Stimulated activated naive B cell treated with anti-CD40 and anti-IgM and Interleukin-4, amounts not matched to agents 10 μg/mL and 1 μg/mL and 100 μg/mL, for 72 hours (primary cell): ENCODE data around the gene PNMT.

Experiments
- ATAC-seq, 2 donors: fragments of 150-1000 bp; cut with Tn5 transposase; replicated peaks; 2 replicates each; pipeline ENCODE4 v1.10.0; 2021; ENCODE audit warnings: moderate library complexity in 1 of 2
- DNase-seq: peaks from one replicate; pipeline ENCODE4 v3.0.0; 2021
- H3K27ac Mint-ChIP-seq: one replicate; pipeline ENCODE4 v1.8.0; 2022; ENCODE audit warnings: mild to moderate bottlenecking, mixed read lengths
- H3K27me3 Mint-ChIP-seq, 2 donors: one replicate each; pipeline ENCODE4 v1.8.0; 2022; ENCODE audit warnings: mixed read lengths in 2 of 2
- H3K36me3 Mint-ChIP-seq, 2 donors: one replicate each; pipeline ENCODE4 v1.8.0; 2022; ENCODE audit warnings: mixed read lengths in 2 of 2, mild to moderate bottlenecking in 1 of 2
- H3K4me1 Mint-ChIP-seq, 2 donors: one replicate each; pipeline ENCODE4 v1.8.0; 2022; ENCODE audit warnings: mixed read lengths in 2 of 2, mild to moderate bottlenecking in 1 of 2
- H3K4me3 Mint-ChIP-seq, 2 donors: one replicate each; pipeline ENCODE4 v1.8.0; 2022; ENCODE audit warnings: mild to moderate bottlenecking in 2 of 2, mixed read lengths in 2 of 2, moderate library complexity in 1 of 2
- H3K9me3 Mint-ChIP-seq, 2 donors: one replicate each; pipeline ENCODE4 v1.8.0; 2022; ENCODE audit warnings: mixed read lengths in 2 of 2, mild to moderate bottlenecking in 1 of 2

The PNMT gene, protein sequence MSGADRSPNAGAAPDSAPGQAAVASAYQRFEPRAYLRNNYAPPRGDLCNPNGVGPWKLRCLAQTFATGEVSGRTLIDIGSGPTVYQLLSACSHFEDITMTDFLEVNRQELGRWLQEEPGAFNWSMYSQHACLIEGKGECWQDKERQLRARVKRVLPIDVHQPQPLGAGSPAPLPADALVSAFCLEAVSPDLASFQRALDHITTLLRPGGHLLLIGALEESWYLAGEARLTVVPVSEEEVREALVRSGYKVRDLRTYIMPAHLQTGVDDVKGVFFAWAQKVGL

DNA sequence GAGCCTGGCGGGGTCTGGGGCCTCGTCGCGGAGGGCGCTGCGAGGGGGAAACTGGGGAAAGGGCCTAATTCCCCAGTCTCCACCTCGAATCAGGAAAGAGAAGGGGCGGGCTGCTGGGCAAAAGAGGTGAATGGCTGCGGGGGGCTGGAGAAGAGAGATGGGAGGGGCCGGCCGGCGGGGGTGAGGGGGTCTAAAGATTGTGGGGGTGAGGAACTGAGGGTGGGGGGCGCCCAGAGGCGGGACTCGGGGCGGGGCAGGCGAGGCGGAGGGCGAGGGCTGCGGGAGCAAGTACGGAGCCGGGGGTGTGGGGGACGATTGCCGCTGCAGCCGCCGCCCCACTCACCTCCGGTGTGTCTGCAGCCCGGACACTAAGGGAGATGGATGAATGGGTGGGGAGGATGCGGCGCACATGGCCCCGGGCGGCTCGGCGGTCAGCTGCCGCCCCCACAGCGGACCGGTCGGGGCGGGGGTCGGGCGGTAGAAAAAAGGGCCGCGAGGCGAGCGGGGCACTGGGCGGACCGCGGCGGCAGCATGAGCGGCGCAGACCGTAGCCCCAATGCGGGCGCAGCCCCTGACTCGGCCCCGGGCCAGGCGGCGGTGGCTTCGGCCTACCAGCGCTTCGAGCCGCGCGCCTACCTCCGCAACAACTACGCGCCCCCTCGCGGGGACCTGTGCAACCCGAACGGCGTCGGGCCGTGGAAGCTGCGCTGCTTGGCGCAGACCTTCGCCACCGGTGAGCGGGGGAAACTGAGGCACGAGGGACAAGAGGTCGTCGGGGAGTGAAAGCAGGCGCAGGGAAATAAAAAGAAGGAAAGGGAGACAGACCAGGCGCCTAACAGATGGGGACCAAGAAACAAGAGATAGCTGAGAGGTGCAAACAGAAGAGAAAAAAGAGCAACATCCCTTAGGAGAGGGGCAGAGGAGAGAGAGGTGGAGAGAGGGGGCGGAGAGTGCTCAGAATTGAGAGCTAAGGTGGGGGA, at the start of gene PNMT:
Gene PNMT, plus strand, starts transcription at position 509 of the 980 bp plus-strand sequence. Its CDS starts 23 bp downstream, at position 532.
- DNase-seq (peak; percentile 52), ATAC-seq (peak; percentile 71 to 77)
- Mint-ChIP-seq H3K27ac (peak within 1 kb of the TSS; percentile 84), H3K27me3 (peaks cover 10 to 28% of the 10 kb centered on the region in 2 donors), H3K4me3 (peak within 1 kb of the TSS; percentile 61 to 85), H3K9me3 (no peaks in the 10 kb centered on the region), H3K36me3 (peaks cover 11% of the 10 kb centered on the region in 2 donors), H3K4me1 (peaks cover 37 to 77% of the 10 kb centered on the region in 2 donors)

DNA sequence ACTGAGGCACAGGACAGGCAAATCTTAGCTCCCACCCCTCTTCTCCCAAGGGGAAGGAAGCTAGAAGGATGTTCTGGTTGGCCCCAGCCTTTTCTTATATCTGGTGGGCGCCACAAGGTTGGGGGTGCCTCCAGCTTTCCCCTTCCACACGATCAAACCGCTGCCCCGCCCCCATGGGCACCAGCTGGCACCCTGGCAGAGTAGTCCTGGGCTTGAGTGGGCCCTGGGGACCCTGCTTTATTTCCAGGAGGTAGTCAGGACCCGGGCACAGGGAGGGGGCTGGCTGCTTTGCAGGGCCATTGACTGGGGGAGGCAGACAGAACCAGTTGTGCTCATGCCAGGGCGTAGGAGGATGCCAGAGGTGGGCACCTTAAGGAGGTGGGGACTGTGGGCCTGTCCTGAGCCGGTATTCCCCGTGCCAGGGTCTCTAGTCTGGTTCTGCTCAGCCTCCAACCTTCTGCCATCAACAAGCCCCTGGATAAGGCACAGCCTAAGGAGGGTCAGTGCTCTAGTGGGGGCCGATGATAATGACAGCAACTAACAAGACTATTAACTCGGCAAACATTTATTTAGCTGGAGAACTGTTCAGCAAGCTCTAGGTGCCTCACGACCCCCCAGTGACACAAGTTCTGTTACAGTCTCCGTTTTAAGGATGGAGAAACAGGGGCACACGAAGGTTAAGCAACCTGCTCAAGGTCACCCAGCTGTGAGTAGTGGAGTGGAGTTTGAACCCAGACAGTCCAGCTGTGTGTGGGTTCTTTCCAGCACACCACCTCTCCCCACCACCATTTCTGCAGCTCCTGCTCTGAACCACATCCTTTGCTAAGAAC, 49.1 kb upstream of the PNMT start:
- Mint-ChIP-seq H3K27ac (peak overlapping the region; percentile 31), H3K36me3 (peaks cover 0 to 1% of the 10 kb centered on the region in 2 donors), H3K4me3 (no peak overlapping the region), H3K9me3 (no peaks in the 10 kb centered on the region), H3K4me1 (peaks cover 23 to 52% of the 10 kb centered on the region in 2 donors), H3K27me3 (peaks cover 18 to 24% of the 10 kb centered on the region in 2 donors)
- no peak for ATAC-seq
- DNase-seq = no peak

DNA sequence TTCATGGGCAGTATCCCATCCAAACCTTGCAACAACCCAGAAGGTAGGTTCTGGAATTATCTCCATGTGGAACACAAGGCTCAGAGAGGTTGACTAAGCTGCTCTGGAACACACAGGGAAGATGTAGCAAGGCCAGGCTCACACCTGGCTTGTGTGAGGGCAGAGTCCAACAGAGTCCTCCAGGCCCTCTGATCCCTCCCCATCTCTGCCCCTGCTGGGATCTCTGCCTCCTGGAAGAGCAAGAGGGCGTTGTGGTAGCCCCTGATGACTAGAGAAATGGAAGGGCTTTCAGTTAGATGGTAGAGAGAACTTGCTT, 48.5 kb upstream of the PNMT start:
- H3K27ac Mint-ChIP-seq = no peak overlapping the region
- peaks cover 0 to 1% of the 10 kb centered on the region in 2 donors for H3K36me3 Mint-ChIP-seq
- ATAC-seq (no peak), DNase-seq (no peak)
- peaks cover 23 to 53% of the 10 kb centered on the region in 2 donors for H3K4me1 Mint-ChIP-seq
- no peak overlapping the region for H3K4me3 Mint-ChIP-seq
- no peaks in the 10 kb centered on the region for H3K9me3 Mint-ChIP-seq
- peaks cover 17 to 23% of the 10 kb centered on the region in 2 donors for H3K27me3 Mint-ChIP-seq

DNA sequence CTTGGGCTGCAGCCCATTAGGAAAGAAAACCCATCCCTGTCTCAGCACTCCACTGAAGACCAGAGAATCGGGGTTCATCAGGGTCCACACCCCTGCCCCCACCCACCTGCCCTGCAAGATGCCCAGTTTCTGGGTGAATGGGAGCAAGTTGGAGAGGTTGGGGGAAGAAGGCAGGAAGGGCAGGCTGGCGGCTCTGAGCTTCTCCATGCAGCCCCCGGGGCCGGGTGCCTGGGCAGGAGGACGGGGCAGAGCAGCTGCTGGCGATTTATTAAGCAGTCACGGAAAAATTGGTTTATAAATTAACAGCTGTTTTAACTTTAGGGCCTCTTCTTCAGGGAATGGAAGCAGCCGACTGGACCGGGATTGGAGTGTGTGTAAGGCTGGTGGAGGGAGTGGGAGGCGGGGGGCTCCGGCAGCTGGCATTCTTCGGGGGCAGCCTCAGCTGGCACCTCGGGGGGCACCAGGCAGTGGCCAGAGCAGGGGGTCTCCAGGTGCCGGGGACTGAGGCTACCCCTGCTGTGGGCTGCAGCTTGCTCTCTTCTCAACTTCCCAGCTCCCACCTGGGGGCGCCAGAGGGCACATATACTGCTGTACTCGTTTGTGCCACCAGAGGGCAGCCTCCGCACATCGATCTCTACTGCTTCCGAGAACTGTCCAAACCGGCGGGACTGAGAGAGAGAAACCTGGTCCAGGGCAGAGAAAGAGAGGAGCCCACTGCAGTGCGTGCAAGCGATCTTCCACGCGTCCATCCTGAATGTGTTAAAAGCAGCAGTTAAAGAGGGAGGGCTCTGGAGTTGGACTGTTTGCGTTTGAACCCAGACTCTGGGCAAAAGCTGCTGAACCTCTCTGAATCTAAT, 46.5 kb upstream of the PNMT start:
- peak; percentile 66 for ATAC-seq
- DNase-seq = peak; percentile 79
- no peaks in the 10 kb centered on the region for H3K9me3 Mint-ChIP-seq
- peak overlapping the region; percentile 76 for H3K4me3 Mint-ChIP-seq
- H3K36me3 Mint-ChIP-seq = peaks cover 0 to 2% of the 10 kb centered on the region in 2 donors
- peaks cover 25 to 54% of the 10 kb centered on the region in 2 donors for H3K4me1 Mint-ChIP-seq
- peak overlapping the region; percentile 89 for H3K27ac Mint-ChIP-seq
- H3K27me3 Mint-ChIP-seq = peaks cover 24 to 26% of the 10 kb centered on the region in 2 donors

DNA sequence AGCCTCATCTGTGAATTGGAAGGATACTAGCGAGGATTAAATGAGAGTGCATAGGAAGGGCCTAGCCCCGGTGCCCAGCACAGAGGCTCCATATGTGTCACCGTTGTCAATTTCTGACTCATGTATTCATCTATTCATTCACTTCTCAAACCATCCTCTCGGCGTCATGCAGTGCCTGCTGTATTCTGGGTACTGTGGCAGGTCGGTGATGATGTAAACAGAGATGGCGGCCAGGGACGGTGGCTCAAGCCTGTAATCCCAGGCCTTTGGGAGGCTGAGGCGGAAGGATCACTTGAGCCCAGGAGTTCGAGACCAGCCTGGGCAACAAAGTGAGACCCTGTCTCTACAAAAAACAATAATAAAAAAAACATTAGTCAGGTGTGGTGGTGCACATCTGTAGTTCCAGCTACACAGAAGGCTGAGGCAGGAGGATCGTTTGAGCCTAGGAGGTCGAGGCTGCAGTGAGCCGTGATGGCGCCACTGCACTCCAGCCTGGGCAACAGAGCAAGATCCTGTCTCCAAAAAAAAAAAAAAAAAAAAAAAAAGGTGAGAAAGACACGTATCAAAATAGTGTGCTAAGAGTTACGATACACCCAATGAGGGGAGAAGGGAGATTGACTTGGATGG, 45.8 kb upstream of the PNMT start:
- H3K27me3 Mint-ChIP-seq = peaks cover 27 to 29% of the 10 kb centered on the region in 2 donors

DNA sequence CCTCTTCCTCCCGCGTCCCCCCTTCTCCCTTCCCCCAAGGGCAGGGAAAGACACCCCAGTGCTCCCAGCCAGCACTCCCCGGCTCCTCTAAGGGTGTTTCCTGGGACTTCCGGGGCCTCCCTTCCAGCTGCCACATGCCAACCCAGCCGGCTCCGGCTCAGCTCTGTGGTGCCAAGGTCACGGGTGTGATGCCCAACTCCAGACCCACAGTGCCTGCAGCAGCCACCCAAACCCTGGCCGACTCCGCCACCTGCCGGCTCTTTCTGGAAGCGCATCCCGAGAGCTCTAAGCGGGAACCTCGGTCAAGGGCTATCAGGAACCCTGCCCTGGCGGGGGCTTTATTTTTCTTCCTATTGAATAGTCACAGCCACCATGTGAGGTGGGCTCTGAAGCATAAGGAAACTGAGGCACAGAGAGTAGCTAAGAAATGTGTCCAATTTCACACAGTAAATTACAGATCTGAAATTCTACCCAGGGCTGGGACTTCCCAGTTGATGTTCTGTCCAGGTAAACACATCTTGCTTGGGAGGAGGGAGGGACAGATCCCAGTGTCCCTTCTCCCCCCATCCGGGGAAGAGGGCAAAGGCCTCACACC, 44.8 kb upstream of the PNMT start:
- peaks cover 30 to 48% of the 10 kb centered on the region in 2 donors for H3K4me1 Mint-ChIP-seq
- peaks cover 32 to 38% of the 10 kb centered on the region in 2 donors for H3K27me3 Mint-ChIP-seq
- DNase-seq (peak; percentile 81), ATAC-seq (peak; percentile 71 to 76)
- H3K4me3 Mint-ChIP-seq = peak overlapping the region; percentile 45 to 71
- H3K9me3 Mint-ChIP-seq = no peaks in the 10 kb centered on the region
- no peak overlapping the region for H3K27ac Mint-ChIP-seq
- H3K36me3 Mint-ChIP-seq = peaks cover 0 to 2% of the 10 kb centered on the region in 2 donors

More for the DNA sequence above, 45.8 kb upstream of the PNMT start:
- no peak for DNase-seq
- H3K36me3 Mint-ChIP-seq = peaks cover 0 to 2% of the 10 kb centered on the region in 2 donors
- peak overlapping the region; percentile 76 for H3K4me3 Mint-ChIP-seq
- peak overlapping the region; percentile 89 for H3K27ac Mint-ChIP-seq
- peak; percentile 37 to 48 for ATAC-seq
- no peaks in the 10 kb centered on the region for H3K9me3 Mint-ChIP-seq
- peaks cover 27 to 52% of the 10 kb centered on the region in 2 donors for H3K4me1 Mint-ChIP-seq

DNA sequence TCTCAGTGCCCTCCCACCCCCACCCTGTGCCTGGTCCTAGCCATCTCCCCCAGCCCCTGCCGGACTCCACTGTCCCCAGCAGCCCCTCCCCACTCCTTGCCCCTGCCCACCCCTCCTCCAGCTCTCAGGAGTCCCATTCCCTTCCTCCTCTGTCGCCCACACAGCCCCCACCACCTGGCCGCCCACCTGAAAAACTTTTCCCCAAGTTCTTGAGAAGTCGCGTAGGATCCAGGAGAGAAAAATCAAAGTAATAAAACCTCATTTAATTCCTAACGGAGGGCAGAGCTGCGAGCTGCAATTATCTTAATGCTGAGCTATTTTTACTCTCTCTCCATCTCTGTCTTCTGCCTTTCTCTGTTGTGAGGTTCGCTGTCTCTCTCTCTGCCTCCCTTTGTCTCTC, 43.9 kb upstream of the PNMT start:
- ATAC-seq (no peak), DNase-seq (no peak)
- no peak overlapping the region for H3K27ac Mint-ChIP-seq
- no peak overlapping the region for H3K4me3 Mint-ChIP-seq
- H3K27me3 Mint-ChIP-seq = peaks cover 37 to 42% of the 10 kb centered on the region in 2 donors
- H3K9me3 Mint-ChIP-seq = no peaks in the 10 kb centered on the region
- H3K36me3 Mint-ChIP-seq = peaks cover 0 to 2% of the 10 kb centered on the region in 2 donors
- peaks cover 26 to 45% of the 10 kb centered on the region in 2 donors for H3K4me1 Mint-ChIP-seq

DNA sequence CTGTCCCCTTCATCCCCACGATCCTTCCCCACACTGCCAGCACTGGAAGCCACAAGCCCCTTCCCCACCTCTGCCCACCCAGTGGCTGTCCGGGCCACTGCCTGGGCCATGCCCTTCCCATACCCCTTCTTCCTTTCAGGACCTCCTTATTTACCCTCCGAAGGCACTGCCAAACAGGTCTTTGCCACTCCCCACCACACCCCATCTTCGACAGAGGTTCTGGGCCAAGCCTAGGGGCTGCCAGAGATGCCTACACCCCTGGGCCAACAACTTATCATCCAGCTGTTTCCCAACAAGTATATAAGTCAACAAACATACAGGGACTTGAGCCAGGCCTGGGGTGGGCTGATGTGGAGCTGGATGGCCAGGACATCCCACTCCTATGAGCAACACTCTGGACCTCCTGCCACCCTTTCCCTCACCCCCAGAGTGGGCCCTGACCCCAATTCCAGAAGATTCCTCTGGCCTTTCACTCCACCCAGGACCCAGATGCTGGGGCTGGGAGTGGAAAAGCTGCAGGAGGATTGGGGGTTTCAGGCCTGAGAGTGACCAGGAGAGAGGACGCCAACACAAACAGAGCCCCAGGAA, 43.0 kb upstream of the PNMT start:
- DNase-seq (no peak), ATAC-seq (no peak)
- peak overlapping the region; percentile 11 for H3K27ac Mint-ChIP-seq
- H3K4me1 Mint-ChIP-seq = peaks cover 26 to 45% of the 10 kb centered on the region in 2 donors
- peaks cover 0 to 2% of the 10 kb centered on the region in 2 donors for H3K36me3 Mint-ChIP-seq
- no peaks in the 10 kb centered on the region for H3K9me3 Mint-ChIP-seq
- H3K27me3 Mint-ChIP-seq = peaks cover 40 to 42% of the 10 kb centered on the region in 2 donors
- no peak overlapping the region for H3K4me3 Mint-ChIP-seq

DNA sequence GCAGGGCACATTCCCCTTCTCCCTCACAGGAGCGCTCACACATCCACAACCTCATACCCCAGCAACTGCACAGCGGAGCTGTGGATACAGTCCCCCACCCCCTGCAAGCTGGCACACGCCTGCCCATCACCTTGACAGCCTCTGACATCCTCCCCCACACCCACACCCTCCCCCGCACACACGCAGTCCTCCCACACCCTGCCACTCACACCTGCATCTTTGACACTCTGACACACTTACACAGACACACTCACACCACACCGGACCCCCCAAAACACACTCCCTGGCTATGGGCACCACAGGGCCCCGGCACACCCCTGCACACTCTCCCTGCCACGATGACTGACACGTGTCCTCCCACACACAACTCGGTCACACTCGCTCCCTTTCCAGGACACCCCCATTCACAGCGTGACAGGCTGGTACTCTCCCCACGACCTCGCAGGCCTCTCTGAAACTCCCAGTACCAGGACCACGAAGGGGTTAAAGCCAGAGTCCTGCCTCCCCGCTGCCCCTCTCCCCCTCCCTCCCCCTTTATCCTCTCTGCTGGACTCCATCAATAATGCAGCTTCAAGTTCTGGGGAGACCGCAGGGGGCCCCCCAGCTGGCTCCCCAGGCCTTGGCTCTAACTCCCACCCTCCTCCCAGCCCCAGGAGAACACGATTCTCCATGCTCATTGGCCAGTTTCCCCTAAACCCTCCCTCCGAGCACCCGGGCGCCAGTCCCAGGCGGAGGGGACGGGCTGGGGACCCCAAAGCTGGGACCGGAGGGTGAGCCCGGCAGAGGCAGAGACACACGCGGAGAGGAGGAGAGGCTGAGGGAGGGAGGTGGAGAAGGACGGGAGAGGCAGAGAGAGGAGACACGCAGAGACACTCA, 41.8 kb upstream of the PNMT start, which contains the start of gene PPP1R1B:
Gene PPP1R1B, plus strand, starts transcription at position 782 of the 876 bp plus-strand sequence. CDS start 441 bp downstream, outside the sequence.
- Mint-ChIP-seq H3K27ac (peak within 1 kb of the TSS; percentile 28), H3K36me3 (peaks cover 0 to 2% of the 10 kb centered on the region in 2 donors), H3K9me3 (no peaks in the 10 kb centered on the region), H3K27me3 (peaks cover 45% of the 10 kb centered on the region in 2 donors), H3K4me1 (peaks cover 26 to 45% of the 10 kb centered on the region in 2 donors), H3K4me3 (peak within 1 kb of the TSS; percentile 79 to 81)
- peak in 1 of 2 donors; percentile 17 for ATAC-seq
- DNase-seq = no peak

DNA sequence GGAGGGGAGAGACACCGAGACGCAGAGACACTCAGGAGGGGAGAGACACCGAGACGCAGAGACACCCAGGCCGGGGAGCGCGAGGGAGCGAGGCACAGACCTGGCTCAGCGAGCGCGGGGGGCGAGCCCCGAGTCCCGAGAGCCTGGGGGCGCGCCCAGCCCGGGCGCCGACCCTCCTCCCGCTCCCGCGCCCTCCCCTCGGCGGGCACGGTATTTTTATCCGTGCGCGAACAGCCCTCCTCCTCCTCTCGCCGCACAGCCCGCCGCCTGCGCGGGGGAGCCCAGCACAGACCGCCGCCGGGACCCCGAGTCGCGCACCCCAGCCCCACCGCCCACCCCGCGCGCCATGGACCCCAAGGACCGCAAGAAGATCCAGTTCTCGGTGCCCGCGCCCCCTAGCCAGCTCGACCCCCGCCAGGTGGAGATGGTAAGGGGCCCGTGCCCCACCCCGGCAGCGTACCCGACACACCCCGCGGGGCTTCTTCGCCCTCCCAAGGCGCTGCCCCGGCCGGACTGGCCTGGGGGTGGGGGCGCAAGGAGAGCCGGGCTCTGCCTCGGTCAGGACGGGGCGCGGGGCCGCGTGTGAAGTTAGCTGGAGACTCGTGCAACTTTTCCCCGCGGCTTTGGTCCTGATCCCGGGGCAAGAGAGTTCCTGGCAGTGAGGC, 41.1 kb upstream of the PNMT start:
- ATAC-seq (no peak), DNase-seq (no peak)
- H3K4me1 Mint-ChIP-seq = peaks cover 24 to 37% of the 10 kb centered on the region in 2 donors
- peaks cover 51% of the 10 kb centered on the region in 2 donors for H3K27me3 Mint-ChIP-seq
- peaks cover 0 to 2% of the 10 kb centered on the region in 2 donors for H3K36me3 Mint-ChIP-seq
- peak overlapping the region; percentile 79 to 81 for H3K4me3 Mint-ChIP-seq
- peak overlapping the region; percentile 28 for H3K27ac Mint-ChIP-seq
- H3K9me3 Mint-ChIP-seq = no peaks in the 10 kb centered on the region
